Endothelial cell (in vitro differentiated cells): ENCODE results near the gene VTI1A. TPM values are rescaled to one million over a fixed set of nuclear protein-coding genes. Genes with fewer than 3 reads are reported as not detected.
"Not testable (repeated sequence)": the region's sequence is repeated elsewhere in the genome, so short reads cannot be mapped to it uniquely, and the experiment has no call there.

Experiments
- DNase-seq: peaks from one replicate; pipeline ENCODE4 v3.0.0; 2021; ENCODE audit warnings: low spot score
- H3K27ac Mint-ChIP-seq: one replicate; pipeline ENCODE4 v1.8.0; 2021; ENCODE audit warnings: mixed read lengths, inconsistent platforms; ENCODE audit not compliant: unreplicated experiment
- H3K27me3 Mint-ChIP-seq: one replicate; pipeline ENCODE4 v1.8.0; 2021; ENCODE audit warnings: mild to moderate bottlenecking, moderate library complexity, mixed read lengths, inconsistent platforms; ENCODE audit not compliant: unreplicated experiment
- H3K36me3 Mint-ChIP-seq: one replicate; pipeline ENCODE4 v1.8.0; 2021; ENCODE audit warnings: mild to moderate bottlenecking, low read depth, mixed read lengths, inconsistent platforms; ENCODE audit not compliant: unreplicated experiment
- H3K4me1 Mint-ChIP-seq: one replicate; pipeline ENCODE4 v1.8.0; 2021; ENCODE audit warnings: mild to moderate bottlenecking, mixed read lengths, inconsistent platforms; ENCODE audit not compliant: unreplicated experiment
- H3K4me3 Mint-ChIP-seq: one replicate; pipeline ENCODE4 v1.8.0; 2021; ENCODE audit warnings: mild to moderate bottlenecking, mixed read lengths, inconsistent platforms; ENCODE audit not compliant: unreplicated experiment
- H3K9me3 Mint-ChIP-seq: one replicate; pipeline ENCODE4 v1.8.0; 2021; ENCODE audit warnings: mixed read lengths, inconsistent platforms; ENCODE audit not compliant: unreplicated experiment
- CTCF ChIP-seq: fragments of 200-600 bp; sonication (generic); IDR thresholded peaks from one replicate; pipeline ENCODE4 v1.5.0; 2021; ENCODE audit warnings: antibody characterized with exemption; ENCODE audit not compliant: unreplicated experiment
- total RNA-seq: library from RNA; stranded (reverse); fragmentation: NEBNext Ultra II Directional; extraction: Animal tissue kit (Norgen Biotek cat#: 25700); gene quantifications from one replicate; pipeline ENCODE4 v1.2.1, GENCODE V29; 2021; ENCODE audit not compliant: unreplicated experiment

VTI1A gene
- total RNA-seq, 1 donor from 2014 or later, result 35.4 TPM

- Mint-ChIP-seq H3K27ac (no peak overlapping the region), H3K27me3 (no peaks in the 10 kb centered on the region), H3K9me3 (no peaks in the 10 kb centered on the region), H3K4me3 (no peak overlapping the region), H3K36me3 (no peaks in the 10 kb centered on the region), H3K4me1 (peaks cover 6% of the 10 kb centered on the region)
- DNase-seq, result no peak
- no peak for TF ChIP-seq CTCF
Measured at GRCh38 chr10:112490545-112490944, 43.5 kb downstream of the VTI1A start.

GRCh38 chr10:112491144-112491543 is 44.1 kb downstream of the VTI1A start:
- H3K4me1 Mint-ChIP-seq, result peaks cover 6% of the 10 kb centered on the region
- no peak overlapping the region for H3K4me3 Mint-ChIP-seq
- no peaks in the 10 kb centered on the region for H3K9me3 Mint-ChIP-seq
- no peak for TF ChIP-seq CTCF
- H3K36me3 Mint-ChIP-seq, result no peaks in the 10 kb centered on the region
- peaks cover 1% of the 10 kb centered on the region for H3K27me3 Mint-ChIP-seq
- no peak for DNase-seq
- H3K27ac Mint-ChIP-seq, result no peak overlapping the region

- Mint-ChIP-seq H3K9me3 (no peaks in the 10 kb centered on the region), H3K4me1 (peaks cover 6% of the 10 kb centered on the region), H3K4me3 (no peak overlapping the region), H3K27ac (no peak overlapping the region), H3K27me3 (peaks cover 1% of the 10 kb centered on the region), H3K36me3 (no peaks in the 10 kb centered on the region)
- no peak for DNase-seq
- TF ChIP-seq CTCF, result no peak
Measured at GRCh38 chr10:112492736-112493135, 45.7 kb downstream of the VTI1A start.

- no peak overlapping the region for H3K4me3 Mint-ChIP-seq
- peaks cover 3% of the 10 kb centered on the region for H3K4me1 Mint-ChIP-seq
- no peaks in the 10 kb centered on the region for H3K36me3 Mint-ChIP-seq
- no peak for TF ChIP-seq CTCF
- no peak for DNase-seq
- H3K27ac Mint-ChIP-seq, result no peak overlapping the region
- H3K27me3 Mint-ChIP-seq, result peaks cover 1% of the 10 kb centered on the region
- H3K9me3 Mint-ChIP-seq, result no peaks in the 10 kb centered on the region
Measured at GRCh38 chr10:112497347-112497950, 50.4 kb downstream of the VTI1A start.

- no peak for TF ChIP-seq CTCF
- H3K27ac Mint-ChIP-seq, result no peak overlapping the region
- no peak overlapping the region for H3K4me3 Mint-ChIP-seq
- H3K27me3 Mint-ChIP-seq, result peaks cover 1% of the 10 kb centered on the region
- no peaks in the 10 kb centered on the region for H3K36me3 Mint-ChIP-seq
- peaks cover 3% of the 10 kb centered on the region for H3K4me1 Mint-ChIP-seq
- no peak for DNase-seq
- no peaks in the 10 kb centered on the region for H3K9me3 Mint-ChIP-seq
Measured at GRCh38 chr10:112498806-112499205, 51.8 kb downstream of the VTI1A start.

- not testable (repeated sequence) for H3K27me3 Mint-ChIP-seq, H3K4me1 Mint-ChIP-seq, H3K36me3 Mint-ChIP-seq, H3K9me3 Mint-ChIP-seq, H3K27ac Mint-ChIP-seq, DNase-seq, H3K4me3 Mint-ChIP-seq
Measured at GRCh38 chr10:112499985-112500384, 53.0 kb downstream of the VTI1A start.
